ENCODE measurements around the gene LRTM1. TPM values are rescaled to one million over a fixed set of nuclear protein-coding genes. Genes with fewer than 3 reads are reported as not detected.

Gene LRTM1
- total RNA-seq, 1 donor from 2014 or later = not detected

DNA sequence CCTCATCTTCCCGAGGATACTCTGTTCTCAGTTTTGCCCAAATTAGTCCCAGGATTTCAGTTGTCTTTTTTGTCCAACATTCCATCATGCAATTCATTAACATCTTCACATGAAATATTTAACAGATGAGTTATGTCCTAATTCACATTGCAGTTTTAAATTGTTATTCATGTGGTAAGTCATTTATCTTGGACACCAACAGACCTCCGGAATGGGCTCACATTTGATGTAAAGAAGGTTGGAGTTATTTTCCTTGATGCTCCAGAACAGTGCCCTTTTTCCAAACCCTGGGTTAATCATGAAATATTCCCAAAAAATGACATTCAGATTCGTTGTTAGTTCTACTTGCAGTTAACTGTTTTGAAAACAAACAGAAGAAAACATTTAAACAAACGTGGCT is 32.8 kb upstream of the LRTM1 start:
- peak overlapping the region; percentile 79 for H3K27ac Mint-ChIP-seq

DNA sequence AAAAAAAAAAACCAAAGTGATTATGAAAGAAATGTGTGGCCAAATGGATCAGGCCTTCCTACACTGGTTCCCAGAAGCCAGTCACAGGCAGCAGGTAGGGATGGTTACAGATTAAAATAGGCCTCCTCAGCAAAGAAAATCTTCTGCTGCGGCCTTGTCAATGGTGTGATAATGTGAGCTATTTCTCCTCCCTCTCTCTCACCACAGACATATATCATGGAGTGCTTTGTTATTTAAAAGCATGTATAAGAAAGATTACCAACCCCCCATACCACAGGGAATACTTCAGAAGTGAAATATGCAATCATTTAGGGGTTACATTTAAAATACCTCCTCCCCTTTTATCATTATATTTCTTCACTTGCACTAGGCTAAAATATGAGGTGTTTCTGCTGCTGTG is 32.2 kb upstream of the LRTM1 start:
- no peak for DNase-seq (ENCODE audit: low spot score in 2 of 2, unreplicated experiment in 2 of 2)
- H3K27ac Mint-ChIP-seq = peak overlapping the region; percentile 79
- TF ChIP-seq, protein P1, sequence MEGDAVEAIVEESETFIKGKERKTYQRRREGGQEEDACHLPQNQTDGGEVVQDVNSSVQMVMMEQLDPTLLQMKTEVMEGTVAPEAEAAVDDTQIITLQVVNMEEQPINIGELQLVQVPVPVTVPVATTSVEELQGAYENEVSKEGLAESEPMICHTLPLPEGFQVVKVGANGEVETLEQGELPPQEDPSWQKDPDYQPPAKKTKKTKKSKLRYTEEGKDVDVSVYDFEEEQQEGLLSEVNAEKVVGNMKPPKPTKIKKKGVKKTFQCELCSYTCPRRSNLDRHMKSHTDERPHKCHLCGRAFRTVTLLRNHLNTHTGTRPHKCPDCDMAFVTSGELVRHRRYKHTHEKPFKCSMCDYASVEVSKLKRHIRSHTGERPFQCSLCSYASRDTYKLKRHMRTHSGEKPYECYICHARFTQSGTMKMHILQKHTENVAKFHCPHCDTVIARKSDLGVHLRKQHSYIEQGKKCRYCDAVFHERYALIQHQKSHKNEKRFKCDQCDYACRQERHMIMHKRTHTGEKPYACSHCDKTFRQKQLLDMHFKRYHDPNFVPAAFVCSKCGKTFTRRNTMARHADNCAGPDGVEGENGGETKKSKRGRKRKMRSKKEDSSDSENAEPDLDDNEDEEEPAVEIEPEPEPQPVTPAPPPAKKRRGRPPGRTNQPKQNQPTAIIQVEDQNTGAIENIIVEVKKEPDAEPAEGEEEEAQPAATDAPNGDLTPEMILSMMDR (IDR thresholded peaks at IDR 0.05; ENCODE audit: unreplicated experiment) = no peak
- no peaks in the 10 kb centered on the region for H3K36me3 Mint-ChIP-seq
- peaks cover 62% of the 10 kb centered on the region for H3K4me1 Mint-ChIP-seq
- H3K27me3 Mint-ChIP-seq (ENCODE audit: low read depth) = no peaks in the 10 kb centered on the region
- H3K9me3 Mint-ChIP-seq = no peaks in the 10 kb centered on the region
- no peak overlapping the region for H3K4me3 Mint-ChIP-seq

More for the DNA sequence above, 32.8 kb upstream of the LRTM1 start:
- H3K27me3 Mint-ChIP-seq (ENCODE audit: low read depth) = no peaks in the 10 kb centered on the region
- H3K4me1 Mint-ChIP-seq = peaks cover 61% of the 10 kb centered on the region
- H3K9me3 Mint-ChIP-seq = no peaks in the 10 kb centered on the region
- no peak for DNase-seq (ENCODE audit: low spot score in 2 of 2, unreplicated experiment in 2 of 2)
- no peak overlapping the region for H3K4me3 Mint-ChIP-seq
- H3K36me3 Mint-ChIP-seq = no peaks in the 10 kb centered on the region
- TF ChIP-seq, protein P1 (IDR thresholded peaks at IDR 0.05; ENCODE audit: unreplicated experiment) = no peak

DNA sequence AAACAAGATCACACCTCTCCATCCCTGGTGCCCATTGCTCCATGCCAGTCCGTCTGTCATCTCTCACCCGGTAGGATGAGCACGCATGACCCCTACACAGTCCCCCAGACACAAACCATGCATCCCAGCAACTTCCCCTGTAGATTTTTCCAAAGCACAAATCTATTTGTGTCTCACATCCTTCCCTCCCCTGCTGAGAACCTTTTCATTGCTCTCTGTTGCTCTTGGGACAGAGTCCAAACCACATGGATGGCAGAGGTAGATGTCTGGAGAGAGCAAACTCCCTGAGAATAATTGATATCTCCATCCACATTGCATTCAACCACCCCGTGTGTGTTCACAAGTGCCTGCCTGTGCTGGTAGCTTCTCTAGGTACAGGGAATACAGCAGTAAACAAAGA is 29.9 kb upstream of the LRTM1 start:
- H3K27me3 Mint-ChIP-seq (ENCODE audit: low read depth) = no peaks in the 10 kb centered on the region
- no peaks in the 10 kb centered on the region for H3K9me3 Mint-ChIP-seq
- H3K27ac Mint-ChIP-seq = no peak overlapping the region
- peaks cover 65% of the 10 kb centered on the region for H3K4me1 Mint-ChIP-seq
- H3K4me3 Mint-ChIP-seq = no peak overlapping the region
- no peak for DNase-seq (ENCODE audit: low spot score in 2 of 2, unreplicated experiment in 2 of 2)
- TF ChIP-seq, protein P1 (IDR thresholded peaks at IDR 0.05; ENCODE audit: unreplicated experiment) = no peak
- no peaks in the 10 kb centered on the region for H3K36me3 Mint-ChIP-seq

DNA sequence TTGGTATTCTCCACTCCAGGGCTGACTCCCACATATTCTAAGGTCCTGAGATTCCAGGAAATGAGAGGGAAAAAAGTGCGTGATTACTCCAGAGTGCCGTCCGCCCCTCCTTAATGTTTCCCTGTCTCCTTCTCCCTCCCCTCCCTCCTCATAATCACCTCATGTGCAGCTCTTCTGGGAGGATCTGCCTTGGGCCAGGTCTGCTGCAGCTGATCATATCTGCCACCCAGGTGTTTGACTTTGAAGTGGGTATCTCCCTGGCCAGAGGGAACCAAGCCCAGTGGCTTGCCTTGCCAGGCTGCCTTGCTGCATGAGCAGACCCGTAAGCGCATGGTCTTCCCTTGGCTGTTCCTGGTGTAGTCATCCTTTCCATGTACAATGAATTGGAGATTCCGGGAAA is 28.1 kb upstream of the LRTM1 start:
- H3K4me1 Mint-ChIP-seq = peaks cover 69% of the 10 kb centered on the region
- TF ChIP-seq, protein P1 (IDR thresholded peaks at IDR 0.05; ENCODE audit: unreplicated experiment) = no peak
- H3K4me3 Mint-ChIP-seq = no peak overlapping the region
- no peak for DNase-seq (ENCODE audit: low spot score in 2 of 2, unreplicated experiment in 2 of 2)
- no peaks in the 10 kb centered on the region for H3K9me3 Mint-ChIP-seq
- H3K27ac Mint-ChIP-seq = no peak overlapping the region
- H3K27me3 Mint-ChIP-seq (ENCODE audit: low read depth) = no peaks in the 10 kb centered on the region
- H3K36me3 Mint-ChIP-seq = no peaks in the 10 kb centered on the region

DNA sequence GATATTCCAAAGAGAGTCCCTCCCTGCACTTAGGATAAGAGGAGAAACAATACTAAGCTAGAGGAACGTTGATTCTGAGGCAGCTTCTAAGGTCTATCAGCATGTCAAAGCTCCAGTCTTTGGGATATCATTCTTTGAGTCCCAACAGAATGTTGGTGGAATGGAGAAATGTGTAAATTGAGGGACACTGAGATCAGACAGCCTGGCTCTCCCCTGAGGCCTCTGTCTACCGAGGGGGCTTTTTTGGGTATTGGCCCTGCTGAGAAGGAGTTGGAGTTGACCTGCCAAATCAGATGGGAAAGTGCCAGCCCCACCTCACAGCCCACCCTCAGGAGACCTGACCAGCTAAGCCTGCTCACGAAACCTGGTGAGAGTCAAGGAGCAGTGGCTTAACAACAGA is 27.6 kb upstream of the LRTM1 start:
- H3K36me3 Mint-ChIP-seq = no peaks in the 10 kb centered on the region
- H3K4me3 Mint-ChIP-seq = no peak overlapping the region
- no peak overlapping the region for H3K27ac Mint-ChIP-seq
- peaks cover 69% of the 10 kb centered on the region for H3K4me1 Mint-ChIP-seq
- TF ChIP-seq, protein P1 (IDR thresholded peaks at IDR 0.05; ENCODE audit: unreplicated experiment) = no peak
- H3K9me3 Mint-ChIP-seq = no peaks in the 10 kb centered on the region
- H3K27me3 Mint-ChIP-seq (ENCODE audit: low read depth) = no peaks in the 10 kb centered on the region
- no peak for DNase-seq (ENCODE audit: low spot score in 2 of 2, unreplicated experiment in 2 of 2)

DNA sequence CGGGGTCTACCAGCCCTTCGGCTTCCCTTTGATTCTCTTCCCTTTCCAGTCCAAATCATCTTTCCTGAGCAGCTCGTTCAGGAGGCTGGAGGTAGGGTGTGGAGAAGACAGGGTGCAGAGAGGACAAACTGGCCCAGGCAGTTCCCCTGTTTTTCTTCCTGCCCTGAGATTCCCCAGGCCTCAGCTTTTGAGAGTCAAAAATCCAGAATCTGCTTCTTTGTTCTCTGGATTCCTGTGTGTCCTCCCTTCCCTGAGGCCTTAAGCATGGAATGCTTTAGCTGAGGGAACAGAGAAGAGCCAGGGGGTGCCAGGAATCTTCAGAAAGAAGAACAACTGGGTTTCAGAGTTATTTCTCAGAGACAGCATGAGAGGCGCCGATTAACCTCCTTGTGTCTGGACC is 26.7 kb upstream of the LRTM1 start:
- Mint-ChIP-seq H3K4me1 (peaks cover 68% of the 10 kb centered on the region), H3K9me3 (no peaks in the 10 kb centered on the region), H3K4me3 (no peak overlapping the region), H3K27me3 (ENCODE audit: low read depth) (no peaks in the 10 kb centered on the region), H3K36me3 (no peaks in the 10 kb centered on the region), H3K27ac (peak overlapping the region; percentile 65)
- no peak for DNase-seq (ENCODE audit: low spot score in 2 of 2, unreplicated experiment in 2 of 2)
- TF ChIP-seq, protein P1 (IDR thresholded peaks at IDR 0.05; ENCODE audit: unreplicated experiment) = no peak

Measured in mesothelial cell of epicardium (in vitro differentiated cells).